GM21423 (cell line): ENCODE data around the gene ANKRD29.
A peak's percentile ranks its signal among the peaks of the same experiment; 100 is the strongest.
"Not testable (repeated sequence)": the region's sequence is repeated elsewhere in the genome, so short reads cannot be mapped to it uniquely, and the experiment has no call there.

Source experiments
- ATAC-seq: cut with Tn5 transposase; IDR thresholded peaks from one replicate; pipeline ENCODE4 v1.9.1; 2021; ENCODE audit warnings: mild to moderate bottlenecking, moderate library complexity; ENCODE audit not compliant: unreplicated experiment

Gene ANKRD29

GRCh38 chr18:23617412-23618014 lies 45.2 kb downstream of the ANKRD29 start:
- peak; percentile 58 for ATAC-seq

GRCh38 chr18:23616258-23616657 lies 46.5 kb downstream of the ANKRD29 start:
- no peak for ATAC-seq

- no peak for ATAC-seq
These were observed 47.8 kb downstream of the ANKRD29 start for GRCh38 chr18:23614891-23615290.

GRCh38 chr18:23614413-23614812 lies 48.3 kb downstream of the ANKRD29 start:
- ATAC-seq = no peak

- not testable (repeated sequence) for ATAC-seq
These were observed 49.6 kb downstream of the ANKRD29 start for GRCh38 chr18:23613091-23613475.

- no peak for ATAC-seq
These were observed 50.1 kb downstream of the ANKRD29 start for GRCh38 chr18:23612434-23613090.

- no peak for ATAC-seq
These were observed 53.2 kb downstream of the ANKRD29 start for GRCh38 chr18:23609390-23610023.

GRCh38 chr18:23608211-23608610 lies 54.5 kb downstream of the ANKRD29 start:
- no peak for ATAC-seq

GRCh38 chr18:23605941-23606340 lies 56.8 kb downstream of the ANKRD29 start:
- ATAC-seq = no peak

- ATAC-seq = no peak
These were observed 62.9 kb downstream of the ANKRD29 start for GRCh38 chr18:23599809-23600208.

GRCh38 chr18:23596183-23596582 lies 66.5 kb downstream of the ANKRD29 start:
- no peak for ATAC-seq

- ATAC-seq = no peak
These were observed 67.1 kb downstream of the ANKRD29 start for GRCh38 chr18:23595591-23595990.

GRCh38 chr18:23593720-23594119 lies 69.0 kb downstream of the ANKRD29 start:
- no peak for ATAC-seq

GRCh38 chr18:23592911-23593310 lies 69.8 kb downstream of the ANKRD29 start:
- no peak for ATAC-seq

GRCh38 chr18:23591011-23591410 lies 71.7 kb downstream of the ANKRD29 start:
- no peak for ATAC-seq

- ATAC-seq = no peak
These were observed 73.7 kb downstream of the ANKRD29 start for GRCh38 chr18:23588836-23589560.

GRCh38 chr18:23587220-23587642 lies 75.5 kb downstream of the ANKRD29 start:
- no peak for ATAC-seq

GRCh38 chr18:23586249-23587196 lies 76.2 kb downstream of the ANKRD29 start, which contains the start of gene NPC1:
NPC1 (minus strand) TSS chr18:23586506; CDS start chr18:23586343, 163 bp downstream.
- peak; percentile 91 for ATAC-seq

- ATAC-seq = no peak
These were observed 76.8 kb downstream of the ANKRD29 start for GRCh38 chr18:23585897-23586248.
